ENCODE data around the gene BAG2. TPM values are rescaled to one million over a fixed set of nuclear protein-coding genes. Genes with fewer than 3 reads are reported as not detected.

BAG2 gene
- total and polyA plus RNA-seq, 10 of the 15 experiments (the other 5 are each of a cell fraction or from before 2014, with no cell fraction given) = 7.7 to 17.6 (median 9.6) TPM

Other genes with a start within 250 kb of the BAG2 start
- gene BEND6, start 217.2 kb upstream of the BAG2 start, total RNA-seq (2014; rRNA removed) = 1.3 and 1.5 TPM in 2 replicates
- gene BEND6, start 217.2 kb upstream of the BAG2 start, total RNA-seq (2014; rRNA removed; fragmentation: Illumina TruSeq; extraction: Trizol) = 1.9 and 2.0 TPM in 2 replicates
- 1.5 and 2.5 TPM in 2 replicates for gene BEND6, start 217.2 kb upstream of the BAG2 start, total RNA-seq (2021)
- gene BEND6, start 217.2 kb upstream of the BAG2 start, polyA plus RNA-seq (2011; rRNA removed) = 0.87 and 1.3 TPM in 2 replicates
- 2.0 and 2.8 TPM in 2 replicates for gene BEND6, start 217.2 kb upstream of the BAG2 start, polyA plus RNA-seq (2014; fragmentation: Illumina TruSeq; extraction: Trizol)
- under 1 TPM; 0.79 to 0.82 TPM for gene BEND6, start 217.2 kb upstream of the BAG2 start, polyA plus RNA-seq (2014; fragmentation: Nextera tagmentation; extraction: Ambion mirVana)
- gene BEND6, start 217.2 kb upstream of the BAG2 start, polyA plus RNA-seq (2014; rRNA removed) = 1.1 and 1.2 TPM in 2 replicates
- gene BEND6, start 217.2 kb upstream of the BAG2 start, polyA plus RNA-seq (2016; fragmentation: Nextera tagmentation; extraction: Ambion mirVana) = 1 to 10 TPM; 2.6 to 2.8 TPM
- gene KIAA1586, start 125.6 kb upstream of the BAG2 start, total RNA-seq (2014; rRNA removed) = 13.3 and 18.9 TPM in 2 replicates
- gene KIAA1586, start 125.6 kb upstream of the BAG2 start, total RNA-seq (2014; rRNA removed; fragmentation: Illumina TruSeq; extraction: Trizol) = 26.3 and 27.4 TPM in 2 replicates
- 17.4 and 20.2 TPM in 2 replicates for gene KIAA1586, start 125.6 kb upstream of the BAG2 start, total RNA-seq (2021)
- 13.1 and 28.1 TPM in 2 replicates for gene KIAA1586, start 125.6 kb upstream of the BAG2 start, polyA plus RNA-seq (2011; rRNA removed)
- gene KIAA1586, start 125.6 kb upstream of the BAG2 start, polyA plus RNA-seq (2014; fragmentation: Illumina TruSeq; extraction: Trizol) = 19.0 and 23.3 TPM in 2 replicates
- 10 to 100 TPM; 22.3 to 29.0 TPM for gene KIAA1586, start 125.6 kb upstream of the BAG2 start, polyA plus RNA-seq (2014; fragmentation: Nextera tagmentation; extraction: Ambion mirVana)
- gene KIAA1586, start 125.6 kb upstream of the BAG2 start, polyA plus RNA-seq (2014; rRNA removed) = 10.8 and 14.2 TPM in 2 replicates
- 10 to 100 TPM; 28.8 to 33.1 TPM for gene KIAA1586, start 125.6 kb upstream of the BAG2 start, polyA plus RNA-seq (2016; fragmentation: Nextera tagmentation; extraction: Ambion mirVana)
- gene ZNF451, start 82.1 kb upstream of the BAG2 start, total RNA-seq (2014; rRNA removed) = 32.4 and 35.6 TPM in 2 replicates
- gene ZNF451, start 82.1 kb upstream of the BAG2 start, total RNA-seq (2014; rRNA removed; fragmentation: Illumina TruSeq; extraction: Trizol) = 44.4 and 49.2 TPM in 2 replicates
- 37.5 and 38.0 TPM in 2 replicates for gene ZNF451, start 82.1 kb upstream of the BAG2 start, total RNA-seq (2021)
- 37.4 and 60.6 TPM in 2 replicates for gene ZNF451, start 82.1 kb upstream of the BAG2 start, polyA plus RNA-seq (2011; rRNA removed)
- 22.1 and 25.9 TPM in 2 replicates for gene ZNF451, start 82.1 kb upstream of the BAG2 start, polyA plus RNA-seq (2014; fragmentation: Illumina TruSeq; extraction: Trizol)
- gene ZNF451, start 82.1 kb upstream of the BAG2 start, polyA plus RNA-seq (2014; fragmentation: Nextera tagmentation; extraction: Ambion mirVana) = 10 to 100 TPM in 1 of 2 experiments, 1 to 10 TPM in 1; 6.5 to 11.6 TPM
- 20.3 and 21.4 TPM in 2 replicates for gene ZNF451, start 82.1 kb upstream of the BAG2 start, polyA plus RNA-seq (2014; rRNA removed)
- 10 to 100 TPM; 22.7 to 24.8 TPM for gene ZNF451, start 82.1 kb upstream of the BAG2 start, polyA plus RNA-seq (2016; fragmentation: Nextera tagmentation; extraction: Ambion mirVana)
- 4.0 and 4.5 TPM in 2 replicates for gene RAB23, start 50.0 kb downstream of the BAG2 start, total RNA-seq (2014; rRNA removed)
- 4.7 and 4.9 TPM in 2 replicates for gene RAB23, start 50.0 kb downstream of the BAG2 start, total RNA-seq (2014; rRNA removed; fragmentation: Illumina TruSeq; extraction: Trizol)
- gene RAB23, start 50.0 kb downstream of the BAG2 start, total RNA-seq (2021) = 3.2 and 3.6 TPM in 2 replicates
- 6.0 and 10.0 TPM in 2 replicates for gene RAB23, start 50.0 kb downstream of the BAG2 start, polyA plus RNA-seq (2011; rRNA removed)
- gene RAB23, start 50.0 kb downstream of the BAG2 start, polyA plus RNA-seq (2014; fragmentation: Illumina TruSeq; extraction: Trizol) = 4.9 and 8.0 TPM in 2 replicates
- 1 to 10 TPM in 1 of 2 experiments, under 1 TPM in 1; 0.80 to 1.3 TPM for gene RAB23, start 50.0 kb downstream of the BAG2 start, polyA plus RNA-seq (2014; fragmentation: Nextera tagmentation; extraction: Ambion mirVana)
- gene RAB23, start 50.0 kb downstream of the BAG2 start, polyA plus RNA-seq (2014; rRNA removed) = 2.3 and 3.0 TPM in 2 replicates
- gene RAB23, start 50.0 kb downstream of the BAG2 start, polyA plus RNA-seq (2016; fragmentation: Nextera tagmentation; extraction: Ambion mirVana) = 1 to 10 TPM; 2.8 to 3.0 TPM
- 31.1 and 37.9 TPM in 2 replicates for gene PRIM2, start 145.3 kb downstream of the BAG2 start, total RNA-seq (2014; rRNA removed)
- gene PRIM2, start 145.3 kb downstream of the BAG2 start, total RNA-seq (2014; rRNA removed; fragmentation: Illumina TruSeq; extraction: Trizol) = 38.6 and 40.1 TPM in 2 replicates
- 23.1 and 25.0 TPM in 2 replicates for gene PRIM2, start 145.3 kb downstream of the BAG2 start, total RNA-seq (2021)
- 24.6 and 37.0 TPM in 2 replicates for gene PRIM2, start 145.3 kb downstream of the BAG2 start, polyA plus RNA-seq (2011; rRNA removed)
- 26.7 and 33.1 TPM in 2 replicates for gene PRIM2, start 145.3 kb downstream of the BAG2 start, polyA plus RNA-seq (2014; fragmentation: Illumina TruSeq; extraction: Trizol)
- gene PRIM2, start 145.3 kb downstream of the BAG2 start, polyA plus RNA-seq (2014; fragmentation: Nextera tagmentation; extraction: Ambion mirVana) = 10 to 100 TPM; 13.2 to 18.6 TPM
- 15.2 and 17.7 TPM in 2 replicates for gene PRIM2, start 145.3 kb downstream of the BAG2 start, polyA plus RNA-seq (2014; rRNA removed)
- 10 to 100 TPM; 25.2 to 26.5 TPM for gene PRIM2, start 145.3 kb downstream of the BAG2 start, polyA plus RNA-seq (2016; fragmentation: Nextera tagmentation; extraction: Ambion mirVana)

All from GM12878 (cell line).